ENCODE measurements around the gene AFAP1L2.

GRCh38 chr10:114327537-114328440 lies 76.5 kb downstream of the AFAP1L2 start:
- TF ChIP-seq CTCF (IDR thresholded peaks at IDR 0.05; ENCODE audit: low read depth, low read length) (no peak), EZH2phosphoT487 (IDR thresholded peaks at IDR 0.05; ENCODE audit: low read depth) (no peak)
